Left forelimb (tissue), 1 donor: ENCODE data around the gene RSRC1.
"Not testable (repeated sequence)": the region's sequence is repeated elsewhere in the genome, so short reads cannot be mapped to it uniquely, and the experiment has no call there.

ENCODE experiments used
- DNase-seq: peaks from one replicate; pipeline ENCODE4 v3.0.0-alpha.2; 2018; ENCODE audit warnings: low spot score

The RSRC1 gene

GRCh38 chr3:158109804-158110657 is at the start of gene RSRC1:
Gene RSRC1 (plus strand): TSS chr3:158110089. CDS start chr3:158122105, 12,016 bp downstream.
- peak; percentile 91 for DNase-seq

GRCh38 chr3:158065574-158065973 is 44.3 kb upstream of the RSRC1 start:
- not testable (repeated sequence) for DNase-seq

GRCh38 chr3:158072790-158073189 is 37.1 kb upstream of the RSRC1 start:
- DNase-seq, result no peak

GRCh38 chr3:158074591-158074990 is 35.3 kb upstream of the RSRC1 start:
- no peak for DNase-seq

- no peak for DNase-seq
Measured at GRCh38 chr3:158079599-158079998, 30.3 kb upstream of the RSRC1 start.

- DNase-seq, result no peak
Measured at GRCh38 chr3:158084651-158085050, 25.2 kb upstream of the RSRC1 start.

GRCh38 chr3:158085358-158085757 is 24.5 kb upstream of the RSRC1 start:
- no peak for DNase-seq

- DNase-seq, result no peak
Measured at GRCh38 chr3:158085931-158086330, 24.0 kb upstream of the RSRC1 start.

- no peak for DNase-seq
Measured at GRCh38 chr3:158086361-158086760, 23.5 kb upstream of the RSRC1 start.

- DNase-seq, result no peak
Measured at GRCh38 chr3:158086776-158087175, 23.1 kb upstream of the RSRC1 start.

GRCh38 chr3:158091531-158091930 is 18.4 kb upstream of the RSRC1 start:
- DNase-seq, result no peak

- no peak for DNase-seq
Measured at GRCh38 chr3:158093526-158093925, 16.4 kb upstream of the RSRC1 start.

GRCh38 chr3:158094235-158095110 is 15.4 kb upstream of the RSRC1 start:
- peak; percentile 71 for DNase-seq

- no peak for DNase-seq
Measured at GRCh38 chr3:158095111-158095813, 14.6 kb upstream of the RSRC1 start.

GRCh38 chr3:158095814-158096704 is 13.8 kb upstream of the RSRC1 start:
- DNase-seq, result no peak

GRCh38 chr3:158097081-158097592 is 12.8 kb upstream of the RSRC1 start:
- DNase-seq, result no peak

GRCh38 chr3:158097593-158098308 is 12.1 kb upstream of the RSRC1 start:
- peak; percentile 73 for DNase-seq

- no peak for DNase-seq
Measured at GRCh38 chr3:158098309-158098639, 11.6 kb upstream of the RSRC1 start.

GRCh38 chr3:158098834-158099424 is 11.0 kb upstream of the RSRC1 start:
- DNase-seq, result no peak

- DNase-seq, result no peak
Measured at GRCh38 chr3:158100681-158101080, 9.2 kb upstream of the RSRC1 start.
